ENCODE measurements around the gene SLC2A4. TPM values are rescaled to one million over a fixed set of nuclear protein-coding genes. Genes with fewer than 3 reads are reported as not detected.

The SLC2A4 gene
- total and polyA plus RNA-seq, 2 of the 4 experiments (the other 2 are of a cell fraction), result 0.07 TPM; not detected in 1

- in situ Hi-C loops (cut with MboI; ENCODE audit: low sequenced_read_pairs), result no loop called here
- ATAC-seq (ENCODE audit: low read depth) (no peak), DNase-seq (no peak)
- Histone ChIP-seq H3K9me1 (ENCODE audit: insufficient read depth, low read length) (peaks cover 10% of the 10 kb centered on the region), H2AK5ac (ENCODE audit: low read depth, low read length) (no peak overlapping the region), H2BK20ac (ENCODE audit: low read depth, low read length) (no peak overlapping the region), H3K4ac (ENCODE audit: low read depth, low read length) (no peak overlapping the region), H2BK120ac (ENCODE audit: low read depth, low read length) (no peak overlapping the region), H2BK5ac (ENCODE audit: low read depth, low read length, poor library complexity, severe bottlenecking) (no peak overlapping the region), H3K4me1 (ENCODE audit: control insufficient read depth, insufficient read depth, low read length) (peaks cover 8% of the 10 kb centered on the region), H3K14ac (replicated peaks; ENCODE audit: low read depth, low read length) (no peak overlapping the region), H3K4me2 (ENCODE audit: low read depth, low read length) (no peak overlapping the region), H2BK15ac (ENCODE audit: low read depth, low read length) (no peak overlapping the region), H3K4me3 (ENCODE audit: insufficient read depth, low read depth, low read length) (no peak overlapping the region), H3K9me3 (ENCODE audit: control insufficient read depth, insufficient read depth, low read length) (no peaks in the 10 kb centered on the region), H2AK9ac (replicated peaks; ENCODE audit: low read depth, low read length, poor library complexity) (peak overlapping the region; percentile 71), H3K27ac (ENCODE audit: insufficient read depth, low read length) (no peak overlapping the region), H4K20me1 (ENCODE audit: insufficient read depth, low read length) (no peaks in the 10 kb centered on the region), H3K27me3 (ENCODE audit: control insufficient read depth, insufficient read depth, low read length) (peaks cover 13% of the 10 kb centered on the region; the same call in 1 of the 2 replicates), H3K79me1 (ENCODE audit: low read depth in 1 of 2, low read length in 2 of 2) (peaks cover 0 to 6% of the 10 kb centered on the region in 2 experiments; a peak in 1 of 4 replicates), H4K91ac (ENCODE audit: insufficient read depth, low read depth, low read length) (no peak overlapping the region), H4K8ac (ENCODE audit: low read depth in 2 of 2, low read length in 2 of 2) (no peak overlapping the region), H3K9ac (ENCODE audit: low read depth, low read length) (no peak overlapping the region), H3K23ac (ENCODE audit: low read depth, low read length) (no peak overlapping the region), H3K18ac (ENCODE audit: low read depth, low read length) (no peak overlapping the region), H4K5ac (ENCODE audit: low read depth, low read length) (no peak overlapping the region), H2AFZ (replicated peaks; ENCODE audit: low read length, poor library complexity) (peak overlapping the region; percentile 23), H3K56ac (ENCODE audit: extremely low read depth, insufficient read depth, low read length) (no peak overlapping the region), H3K36me3 (ENCODE audit: control insufficient read depth, insufficient read depth, low read length) (peaks cover 27% of the 10 kb centered on the region)
- ChIA-PET CTCF (no interaction called here), POLR2A (ENCODE audit: unreplicated experiment) (no interaction called here)
- intact Hi-C loops (cut with micrococcal nuclease), result no loop called here
- dilution Hi-C loops (cut with HindIII; ENCODE audit: low sequenced_read_pairs, unreplicated experiment), result no loop called here
- no CpG with 5 or more reads among the region's 4 CpGs for WGBS, 2 experiments (ENCODE audit: extremely low coverage in 2 of 2, insufficient read length in 1 of 2)
- TF ChIP-seq RFX5 (IDR thresholded peaks at IDR 0.05; ENCODE audit: low read depth, low read length) (no peak), MAZ (IDR thresholded peaks at IDR 0.05; ENCODE audit: borderline replicate concordance, low read depth, low read length) (no peak), MAFK (IDR thresholded peaks at IDR 0.05; ENCODE audit: low read depth, low read length) (no peak), USF2 (IDR thresholded peaks at IDR 0.05; ENCODE audit: low read depth, low read length) (no peak), RAD21 (IDR thresholded peaks at IDR 0.05; ENCODE audit: low read length) (no peak), POLR2A (IDR thresholded peaks at IDR 0.05; ENCODE audit: low read depth, low read length) (no peak), CEBPB (IDR thresholded peaks at IDR 0.05; ENCODE audit: low read depth, low read length) (no peak), CHD1 (IDR thresholded peaks at IDR 0.05; ENCODE audit: low read depth, low read length) (no peak), FOS (IDR thresholded peaks at IDR 0.05; ENCODE audit: low read depth, low read length) (no peak), BHLHE40 (IDR thresholded peaks at IDR 0.05; ENCODE audit: low read depth, low read length) (no peak), SMC3 (IDR thresholded peaks at IDR 0.05; ENCODE audit: low read depth, low read length) (no peak)
- TF ChIP-seq, protein P1, sequence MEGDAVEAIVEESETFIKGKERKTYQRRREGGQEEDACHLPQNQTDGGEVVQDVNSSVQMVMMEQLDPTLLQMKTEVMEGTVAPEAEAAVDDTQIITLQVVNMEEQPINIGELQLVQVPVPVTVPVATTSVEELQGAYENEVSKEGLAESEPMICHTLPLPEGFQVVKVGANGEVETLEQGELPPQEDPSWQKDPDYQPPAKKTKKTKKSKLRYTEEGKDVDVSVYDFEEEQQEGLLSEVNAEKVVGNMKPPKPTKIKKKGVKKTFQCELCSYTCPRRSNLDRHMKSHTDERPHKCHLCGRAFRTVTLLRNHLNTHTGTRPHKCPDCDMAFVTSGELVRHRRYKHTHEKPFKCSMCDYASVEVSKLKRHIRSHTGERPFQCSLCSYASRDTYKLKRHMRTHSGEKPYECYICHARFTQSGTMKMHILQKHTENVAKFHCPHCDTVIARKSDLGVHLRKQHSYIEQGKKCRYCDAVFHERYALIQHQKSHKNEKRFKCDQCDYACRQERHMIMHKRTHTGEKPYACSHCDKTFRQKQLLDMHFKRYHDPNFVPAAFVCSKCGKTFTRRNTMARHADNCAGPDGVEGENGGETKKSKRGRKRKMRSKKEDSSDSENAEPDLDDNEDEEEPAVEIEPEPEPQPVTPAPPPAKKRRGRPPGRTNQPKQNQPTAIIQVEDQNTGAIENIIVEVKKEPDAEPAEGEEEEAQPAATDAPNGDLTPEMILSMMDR (conservative IDR thresholded peaks at IDR 0.05; ENCODE audit: low read depth, low read length), result no peak
- no TSS peak for BruUV-seq (replicated peaks)
Measured at GRCh38 chr17:7260151-7260550, 21.4 kb upstream of the SLC2A4 start.

Measured in IMR-90 (cell line).